ENCODE data around the gene SEMA5A.

The SEMA5A gene

DNA sequence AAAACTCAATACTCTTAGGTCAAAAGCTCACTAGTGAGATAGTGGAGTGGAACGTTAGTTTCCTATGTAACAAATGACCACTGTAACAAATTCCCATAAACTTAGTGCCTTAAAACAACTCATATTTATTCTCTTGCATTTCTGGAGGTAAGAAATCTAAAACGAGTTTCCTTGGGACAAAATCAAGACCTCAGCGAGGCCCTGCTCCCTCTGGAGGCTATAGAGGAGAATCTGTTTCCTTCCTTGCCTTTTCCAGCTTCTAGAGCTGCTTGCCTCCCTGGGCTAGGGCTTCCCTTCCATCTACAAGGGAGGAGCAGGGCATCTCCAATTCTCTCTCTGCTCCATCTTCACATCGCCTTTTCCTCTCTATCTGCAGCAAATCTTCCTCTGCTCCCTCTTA, 32.0 kb downstream of the SEMA5A start:
- no peak for DNase-seq (ENCODE audit: low read depth in 1 of 2, low spot score in 1 of 2)
- Histone ChIP-seq H3K27me3 (ENCODE audit: insufficient read depth, poor library complexity, severe bottlenecking) (no peaks in the 10 kb centered on the region), H3K27ac (replicated peaks) (no peak overlapping the region), H3K4me3 (replicated peaks; ENCODE audit: insufficient read depth, low read length) (no peak overlapping the region)
- no peak for TF ChIP-seq POLR2AphosphoS5 (IDR thresholded peaks at IDR 0.05; ENCODE audit: low read depth)
- no peak for TF ChIP-seq SPI1 (IDR thresholded peaks at IDR 0.05; ENCODE audit: borderline replicate concordance, low read depth)
- TF ChIP-seq GABPA (IDR thresholded peaks at IDR 0.05; ENCODE audit: low read depth): no peak
- TF ChIP-seq, protein P1, sequence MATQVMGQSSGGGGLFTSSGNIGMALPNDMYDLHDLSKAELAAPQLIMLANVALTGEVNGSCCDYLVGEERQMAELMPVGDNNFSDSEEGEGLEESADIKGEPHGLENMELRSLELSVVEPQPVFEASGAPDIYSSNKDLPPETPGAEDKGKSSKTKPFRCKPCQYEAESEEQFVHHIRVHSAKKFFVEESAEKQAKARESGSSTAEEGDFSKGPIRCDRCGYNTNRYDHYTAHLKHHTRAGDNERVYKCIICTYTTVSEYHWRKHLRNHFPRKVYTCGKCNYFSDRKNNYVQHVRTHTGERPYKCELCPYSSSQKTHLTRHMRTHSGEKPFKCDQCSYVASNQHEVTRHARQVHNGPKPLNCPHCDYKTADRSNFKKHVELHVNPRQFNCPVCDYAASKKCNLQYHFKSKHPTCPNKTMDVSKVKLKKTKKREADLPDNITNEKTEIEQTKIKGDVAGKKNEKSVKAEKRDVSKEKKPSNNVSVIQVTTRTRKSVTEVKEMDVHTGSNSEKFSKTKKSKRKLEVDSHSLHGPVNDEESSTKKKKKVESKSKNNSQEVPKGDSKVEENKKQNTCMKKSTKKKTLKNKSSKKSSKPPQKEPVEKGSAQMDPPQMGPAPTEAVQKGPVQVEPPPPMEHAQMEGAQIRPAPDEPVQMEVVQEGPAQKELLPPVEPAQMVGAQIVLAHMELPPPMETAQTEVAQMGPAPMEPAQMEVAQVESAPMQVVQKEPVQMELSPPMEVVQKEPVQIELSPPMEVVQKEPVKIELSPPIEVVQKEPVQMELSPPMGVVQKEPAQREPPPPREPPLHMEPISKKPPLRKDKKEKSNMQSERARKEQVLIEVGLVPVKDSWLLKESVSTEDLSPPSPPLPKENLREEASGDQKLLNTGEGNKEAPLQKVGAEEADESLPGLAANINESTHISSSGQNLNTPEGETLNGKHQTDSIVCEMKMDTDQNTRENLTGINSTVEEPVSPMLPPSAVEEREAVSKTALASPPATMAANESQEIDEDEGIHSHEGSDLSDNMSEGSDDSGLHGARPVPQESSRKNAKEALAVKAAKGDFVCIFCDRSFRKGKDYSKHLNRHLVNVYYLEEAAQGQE (IDR thresholded peaks at IDR 0.05; ENCODE audit: insufficient replicate concordance, low read depth): no peak
- TF ChIP-seq, protein P2, sequence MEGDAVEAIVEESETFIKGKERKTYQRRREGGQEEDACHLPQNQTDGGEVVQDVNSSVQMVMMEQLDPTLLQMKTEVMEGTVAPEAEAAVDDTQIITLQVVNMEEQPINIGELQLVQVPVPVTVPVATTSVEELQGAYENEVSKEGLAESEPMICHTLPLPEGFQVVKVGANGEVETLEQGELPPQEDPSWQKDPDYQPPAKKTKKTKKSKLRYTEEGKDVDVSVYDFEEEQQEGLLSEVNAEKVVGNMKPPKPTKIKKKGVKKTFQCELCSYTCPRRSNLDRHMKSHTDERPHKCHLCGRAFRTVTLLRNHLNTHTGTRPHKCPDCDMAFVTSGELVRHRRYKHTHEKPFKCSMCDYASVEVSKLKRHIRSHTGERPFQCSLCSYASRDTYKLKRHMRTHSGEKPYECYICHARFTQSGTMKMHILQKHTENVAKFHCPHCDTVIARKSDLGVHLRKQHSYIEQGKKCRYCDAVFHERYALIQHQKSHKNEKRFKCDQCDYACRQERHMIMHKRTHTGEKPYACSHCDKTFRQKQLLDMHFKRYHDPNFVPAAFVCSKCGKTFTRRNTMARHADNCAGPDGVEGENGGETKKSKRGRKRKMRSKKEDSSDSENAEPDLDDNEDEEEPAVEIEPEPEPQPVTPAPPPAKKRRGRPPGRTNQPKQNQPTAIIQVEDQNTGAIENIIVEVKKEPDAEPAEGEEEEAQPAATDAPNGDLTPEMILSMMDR (IDR thresholded peaks at IDR 0.05; ENCODE audit: insufficient read depth, low read length): no peak

DNA sequence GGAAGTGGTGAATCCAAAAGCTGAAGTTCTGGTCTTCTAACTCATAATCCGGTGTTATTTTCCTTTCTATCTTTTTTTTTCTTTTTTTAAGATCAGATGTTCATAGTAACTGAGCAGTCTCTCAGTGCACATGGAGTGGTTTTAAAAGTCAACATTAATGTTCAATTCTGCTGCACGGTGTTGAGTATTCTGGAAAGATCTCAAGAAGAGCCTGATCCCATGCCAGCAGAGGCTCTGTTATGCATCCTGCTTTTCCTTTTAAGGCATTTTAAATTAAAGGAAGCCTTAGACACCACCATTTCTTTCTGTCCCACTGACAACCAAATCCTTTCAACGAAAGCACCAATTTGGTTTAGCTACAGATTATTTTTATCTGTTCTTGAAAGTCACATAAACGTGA, 33.4 kb downstream of the SEMA5A start:
- no peak for DNase-seq (ENCODE audit: low read depth in 1 of 2, low spot score in 1 of 2)
- no peaks in the 10 kb centered on the region for H3K27me3 ChIP-seq (ENCODE audit: insufficient read depth, poor library complexity, severe bottlenecking)
- no peak for TF ChIP-seq SPI1 (IDR thresholded peaks at IDR 0.05; ENCODE audit: borderline replicate concordance, low read depth)
- no peak for TF ChIP-seq GABPA (IDR thresholded peaks at IDR 0.05; ENCODE audit: low read depth)
- TF ChIP-seq POLR2AphosphoS5 (IDR thresholded peaks at IDR 0.05; ENCODE audit: low read depth): no peak
- TF ChIP-seq, protein P1 (IDR thresholded peaks at IDR 0.05; ENCODE audit: insufficient replicate concordance, low read depth): no peak
- TF ChIP-seq, protein P2 (IDR thresholded peaks at IDR 0.05; ENCODE audit: insufficient read depth, low read length): no peak
- H3K4me3 ChIP-seq (replicated peaks; ENCODE audit: insufficient read depth, low read length): no peak overlapping the region
- H3K27ac ChIP-seq (replicated peaks): no peak overlapping the region

DNA sequence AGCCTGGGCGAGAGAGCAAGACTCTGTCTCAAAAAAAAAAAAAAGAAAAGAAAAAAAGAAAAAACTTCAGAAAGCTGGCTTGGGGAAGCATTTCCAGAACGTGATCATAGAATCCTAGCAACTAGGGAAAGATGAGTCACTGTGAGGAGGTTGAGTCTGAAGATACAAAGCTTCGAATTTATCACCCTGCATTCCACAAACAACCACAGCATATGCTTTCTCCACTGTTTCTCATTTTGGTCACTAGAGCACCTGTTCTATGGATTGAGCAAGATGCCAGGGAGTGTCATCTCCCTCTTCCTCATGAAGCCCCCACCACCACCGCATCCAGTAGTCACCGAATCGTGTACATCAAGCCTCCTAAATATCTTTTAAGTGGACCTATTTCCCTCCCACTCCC, 37.9 kb downstream of the SEMA5A start:
- no peak overlapping the region for H3K27ac ChIP-seq (replicated peaks)
- TF ChIP-seq SPI1 (IDR thresholded peaks at IDR 0.05; ENCODE audit: borderline replicate concordance, low read depth): no peak
- no peak for TF ChIP-seq GABPA (IDR thresholded peaks at IDR 0.05; ENCODE audit: low read depth)
- TF ChIP-seq, protein P1 (IDR thresholded peaks at IDR 0.05; ENCODE audit: insufficient replicate concordance, low read depth): no peak
- TF ChIP-seq, protein P2 (IDR thresholded peaks at IDR 0.05; ENCODE audit: insufficient read depth, low read length): no peak
- TF ChIP-seq POLR2AphosphoS5 (IDR thresholded peaks at IDR 0.05; ENCODE audit: low read depth): no peak
- DNase-seq (ENCODE audit: low read depth in 1 of 2, low spot score in 1 of 2): no peak
- no peak overlapping the region for H3K4me3 ChIP-seq (replicated peaks; ENCODE audit: insufficient read depth, low read length)
- no peaks in the 10 kb centered on the region for H3K27me3 ChIP-seq (ENCODE audit: insufficient read depth, poor library complexity, severe bottlenecking)
